Naive thymus-derived CD8-positive, alpha-beta T cell (primary cell): Measurements from ENCODE around the gene SNRPA. TPM values are rescaled to one million over a fixed set of nuclear protein-coding genes. Genes with fewer than 3 reads are reported as not detected.
A peak's percentile ranks its signal among the peaks of the same experiment; 100 is the strongest.
"Not testable (repeated sequence)": the region's sequence is repeated elsewhere in the genome, so short reads cannot be mapped to it uniquely, and the experiment has no call there.

Experiments used
- ATAC-seq, 2 donors: fragments of 150-1000 bp; cut with Tn5 transposase in 1 of 2; sonication (Bioruptor Pico), chemical (Tn5 transposase) in 1 of 2; 1 replicate in 1 of 2; 2 replicates in 1 of 2; pipeline ENCODE4 v1.10.0; 2021; ENCODE audit warnings: mild to moderate bottlenecking in 2 of 2, moderate library complexity in 2 of 2
- POLR2A ChIA-PET: fragments of 350-600 bp; sonication (Branson Sonifier 250); formaldehyde crosslinking; loops from one replicate; lab custom pipeline; 2021; ENCODE audit warnings: antibody characterized with exemption; lab: Charles Lee
- DNase-seq, 10 donors: peaks; one replicate each; pipeline versions ENCODE4 v3.0.0 to v3.0.0-alpha.2; 2020 to 2022
- H3K27ac Mint-ChIP-seq, 10 donors: one replicate each; pipeline ENCODE4 v1.8.0; 2020 to 2022; ENCODE audit warnings: mild to moderate bottlenecking in 10 of 10, mixed read lengths in 10 of 10, moderate library complexity in 4 of 10, inconsistent platforms in 1 of 10
- H3K27me3 Mint-ChIP-seq, 5 donors: one replicate each; pipeline ENCODE4 v1.8.0; 2021 to 2022; ENCODE audit warnings: mixed read lengths in 5 of 5
- H3K36me3 Mint-ChIP-seq, 3 donors: one replicate each; pipeline ENCODE4 v1.8.0; 2020 to 2022; ENCODE audit warnings: mixed read lengths in 3 of 3, mild to moderate bottlenecking in 2 of 3, inconsistent platforms in 1 of 3
- H3K4me1 Mint-ChIP-seq, 4 donors: one replicate each; pipeline ENCODE4 v1.8.0; 2021 to 2022; ENCODE audit warnings: mixed read lengths in 4 of 4
- H3K4me3 Mint-ChIP-seq, 10 donors: one replicate each; pipeline ENCODE4 v1.8.0; 2020 to 2022; ENCODE audit warnings: mild to moderate bottlenecking in 10 of 10, mixed read lengths in 10 of 10, moderate library complexity in 6 of 10, inconsistent platforms in 1 of 10
- H3K9me3 Mint-ChIP-seq, 9 donors: one replicate each; pipeline ENCODE4 v1.8.0; 2020 to 2022; ENCODE audit warnings: mixed read lengths in 9 of 9, mild to moderate bottlenecking in 3 of 9, inconsistent platforms in 1 of 9, moderate library complexity in 1 of 9
- polyA plus RNA-seq, 3 donors: library from polyadenylated mRNA; unstranded; fragments of 300-500 nt; fragmentation: Illumina TruSeq; gene quantifications; one replicate each; pipeline ENCODE4 v1.2.3, GENCODE V29; 2021
- total RNA-seq, 8 experiments: library from RNA in 2 of 8; stranded (reverse) in 2 of 8; gene quantifications; one replicate each; pipeline ENCODE4 v1.2.3 and lab custom pipeline; 2021 to 2026

Gene SNRPA
- total and polyA plus RNA-seq, 5 experiments from 2014 or later, result 45.9 to 68.2 (median 62.3) TPM

- Mint-ChIP-seq H3K4me1 (peaks cover 54 to 96% (median 88%) of the 10 kb centered on the region in 4 donors), H3K36me3 (peaks cover 0 to 37% (median 12%) of the 10 kb centered on the region in 3 donors), H3K27me3 (no peaks in the 10 kb centered on the region), H3K9me3 (no peaks in the 10 kb centered on the region), H3K27ac (peak overlapping the region; percentile 98 to 100 (median 100)), H3K4me3 (peak overlapping the region; percentile 81 to 98 (median 94))
- POLR2A ChIA-PET, result interaction anchor here (0.6 to 17.6 kb wide), 11 partner anchors 14 to 1379 kb away, joined by 3 to 301 read pairs (median 5); partner anchors contain the start of genes ACTMAP, COQ8B, ITPKC and MIA
- DNase-seq, result peak in 2 of 10 donors; percentile 33 to 38
- ATAC-seq, result no peak
Measured at GRCh38 chr19:40805258-40805868, 54.4 kb downstream of the SNRPA start.

DNA sequence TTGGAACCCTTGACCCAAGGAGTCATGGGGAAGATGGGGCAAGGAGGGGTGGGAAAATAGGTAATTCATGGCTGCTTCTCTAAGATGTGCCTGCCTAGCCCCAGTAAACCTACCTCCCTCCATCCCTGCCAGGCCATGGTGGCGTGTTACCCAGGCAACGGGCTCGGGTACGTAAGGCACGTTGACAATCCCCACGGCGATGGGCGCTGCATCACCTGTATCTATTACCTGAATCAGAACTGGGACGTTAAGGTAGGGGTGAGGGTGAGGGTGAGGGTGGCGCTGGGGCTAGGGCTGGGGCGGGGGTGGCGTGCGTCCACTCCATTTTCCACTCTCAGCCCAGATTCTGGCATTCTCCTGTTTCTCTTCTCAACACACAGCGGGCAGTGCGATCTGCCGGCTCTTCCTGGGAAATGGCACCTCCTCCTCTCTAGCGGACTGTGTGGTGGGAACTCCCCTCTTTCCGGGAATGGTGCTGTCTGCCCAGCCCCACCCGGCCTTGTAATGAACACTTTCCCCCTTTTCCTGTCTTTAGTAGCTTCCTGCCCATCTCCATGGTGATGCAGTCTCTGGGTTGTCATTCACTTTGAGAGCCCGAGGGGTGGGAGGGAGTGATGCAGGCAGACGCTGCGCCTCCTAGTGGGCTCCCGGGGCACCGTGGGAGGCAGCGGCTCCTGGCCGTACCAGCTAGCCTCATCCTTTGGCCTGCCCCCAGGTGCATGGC is 55.6 kb downstream of the SNRPA start:
- DNase-seq (peak; percentile 71 to 92 (median 80)), ATAC-seq (peak; percentile 37 to 55)
- Mint-ChIP-seq H3K4me1 (peaks cover 55 to 92% (median 88%) of the 10 kb centered on the region in 4 donors), H3K9me3 (no peaks in the 10 kb centered on the region), H3K36me3 (peaks cover 0 to 27% (median 12%) of the 10 kb centered on the region in 3 donors), H3K27ac (peak overlapping the region; percentile 98 to 100 (median 100)), H3K27me3 (no peaks in the 10 kb centered on the region), H3K4me3 (peak overlapping the region; percentile 79 to 98 (median 90))
- POLR2A ChIA-PET, result interaction anchor here (0.5 to 17.6 kb wide), 20 partner anchors 8 to 502 kb away, joined by 3 to 301 read pairs (median 4); partner anchors contain the start of genes ACTMAP, COQ8B, EGLN2 and ITPKC

DNA sequence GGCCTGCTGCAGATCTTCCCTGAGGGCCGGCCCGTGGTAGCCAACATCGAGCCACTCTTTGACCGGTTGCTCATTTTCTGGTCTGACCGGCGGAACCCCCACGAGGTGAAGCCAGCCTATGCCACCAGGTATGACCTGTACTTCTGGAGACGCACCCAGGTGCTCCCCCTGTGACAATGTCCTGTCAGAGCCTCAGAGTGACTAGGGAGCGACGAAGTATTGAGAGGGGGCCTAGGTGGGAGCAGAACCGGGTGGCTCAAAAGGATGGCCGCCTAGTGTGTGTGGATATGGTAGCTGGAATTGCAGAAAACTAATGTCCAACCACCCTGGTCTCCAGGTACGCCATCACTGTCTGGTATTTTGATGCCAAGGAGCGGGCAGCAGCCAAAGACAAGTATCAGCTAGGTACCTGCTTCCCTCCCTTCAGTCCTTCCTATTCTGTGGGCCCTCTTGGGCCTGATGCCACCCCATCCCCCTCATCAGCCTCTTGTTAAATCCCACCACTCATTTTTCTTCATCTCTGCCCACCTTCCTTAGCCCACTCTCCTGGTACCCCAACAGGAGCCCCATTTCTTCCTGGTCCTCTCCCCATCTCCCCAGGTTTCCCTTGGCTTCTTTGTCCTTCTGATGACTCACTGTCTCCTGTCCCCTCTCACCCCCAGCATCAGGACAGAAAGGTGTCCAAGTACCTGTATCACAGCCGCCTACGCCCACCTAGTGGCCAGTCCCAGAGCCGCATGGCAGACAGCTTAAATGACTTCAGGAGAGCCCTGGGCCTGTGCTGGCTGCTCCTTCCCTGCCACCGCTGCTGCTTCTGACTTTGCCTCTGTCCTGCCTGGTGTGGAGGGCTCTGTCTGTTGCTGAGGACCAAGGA is 56.4 kb downstream of the SNRPA start:
- DNase-seq, result peak in 1 of 10 donors; percentile 63
- H3K4me3 Mint-ChIP-seq, result peak overlapping the region; percentile 79 to 98 (median 90)
- ATAC-seq, result no peak
- POLR2A ChIA-PET, result interaction anchor here (0.5 to 17.6 kb wide), 17 partner anchors 9 to 501 kb away, joined by 3 to 301 read pairs (median 4); partner anchors contain the start of genes ACTMAP, COQ8B, EGLN2 and ITPKC
- H3K36me3 Mint-ChIP-seq, result peaks cover 0 to 20% (median 12%) of the 10 kb centered on the region in 3 donors
- no peaks in the 10 kb centered on the region for H3K27me3 Mint-ChIP-seq
- peak overlapping the region; percentile 98 to 100 (median 100) for H3K27ac Mint-ChIP-seq
- no peaks in the 10 kb centered on the region for H3K9me3 Mint-ChIP-seq
- H3K4me1 Mint-ChIP-seq, result peaks cover 54 to 90% (median 87%) of the 10 kb centered on the region in 4 donors

GRCh38 chr19:40808021-40808325 is 57.0 kb downstream of the SNRPA start:
- POLR2A ChIA-PET, result interaction anchor here (1.2 to 17.6 kb wide), 7 partner anchors 10 to 501 kb away, joined by 4 to 301 read pairs (median 18); partner anchors contain the start of genes ACTMAP, EGLN2, MIA and RAB4B
- peaks cover 0 to 19% (median 10%) of the 10 kb centered on the region in 3 donors for H3K36me3 Mint-ChIP-seq

GRCh38 chr19:40808497-40808896 is 57.5 kb downstream of the SNRPA start:
- Mint-ChIP-seq H3K4me3 (peak overlapping the region in 7 of 10 donors; percentile 15 to 98 (median 29)), H3K27ac (peak overlapping the region; percentile 58 to 100 (median 98)), H3K27me3 (no peaks in the 10 kb centered on the region), H3K4me1 (peaks cover 51 to 85% (median 83%) of the 10 kb centered on the region in 4 donors), H3K9me3 (no peaks in the 10 kb centered on the region), H3K36me3 (peaks cover 0 to 19% (median 10%) of the 10 kb centered on the region in 3 donors)
- DNase-seq, result peak in 1 of 10 donors; percentile 62
- no peak for ATAC-seq
- POLR2A ChIA-PET, result interaction anchor here (1.2 to 17.6 kb wide), 5 partner anchors 10 to 145 kb away, joined by 4 to 301 read pairs (median 47); partner anchors contain the start of genes ACTMAP, EGLN2, MIA and RAB4B

More at GRCh38 chr19:40808021-40808325, 57.0 kb downstream of the SNRPA start:
- peak in 1 of 10 donors; percentile 60 for DNase-seq
- Mint-ChIP-seq H3K27me3 (no peaks in the 10 kb centered on the region), H3K9me3 (no peaks in the 10 kb centered on the region), H3K27ac (peak overlapping the region; percentile 98 to 100 (median 100)), H3K4me1 (peaks cover 55 to 90% (median 87%) of the 10 kb centered on the region in 4 donors), H3K4me3 (peak overlapping the region in 9 of 10 donors; percentile 36 to 98 (median 90))
- ATAC-seq, result no peak

DNA sequence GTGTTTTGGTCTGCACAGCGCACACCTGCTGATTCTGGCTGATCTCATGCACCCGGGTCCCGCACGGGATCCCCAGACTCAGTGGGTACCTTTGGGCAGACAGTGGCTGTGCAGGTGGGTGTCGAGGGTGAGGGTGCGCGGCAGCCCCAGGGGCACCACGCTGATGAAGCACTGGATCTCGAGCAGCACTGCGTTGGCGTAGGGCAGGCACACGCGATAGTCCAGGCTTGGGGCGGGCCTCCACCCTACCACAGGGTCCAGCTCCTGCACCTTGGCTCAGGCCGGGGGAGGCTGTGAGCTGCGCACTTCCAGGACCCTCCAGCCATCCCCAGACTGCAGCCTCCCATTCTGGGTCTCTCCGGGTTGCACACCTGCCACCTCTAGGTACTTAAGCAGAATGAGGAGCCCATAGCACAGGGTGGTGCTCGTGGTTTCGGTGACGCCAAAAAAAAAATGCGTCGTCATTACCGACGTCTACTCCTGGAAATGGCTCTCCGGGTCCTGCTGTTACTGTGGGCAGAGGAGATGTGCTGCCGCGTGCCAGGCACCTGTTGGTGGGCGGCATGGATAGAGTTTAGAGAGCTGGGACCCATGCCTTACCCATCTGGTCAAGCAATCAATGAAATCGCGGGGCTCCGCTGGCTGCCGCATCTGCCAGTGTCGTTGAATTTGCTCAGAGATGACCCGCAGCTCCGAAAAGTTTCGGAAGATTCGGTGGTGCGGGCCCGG is 58.5 kb downstream of the SNRPA start:
- ATAC-seq, result no peak
- H3K4me3 Mint-ChIP-seq, result peak overlapping the region in 8 of 10 donors; percentile 13 to 89 (median 66)
- POLR2A ChIA-PET, result interaction anchor here (1.2 to 17.6 kb wide), 3 partner anchors 11 to 146 kb away, joined by 3 to 301 read pairs (median 47); partner anchors contain the start of genes EGLN2, MIA and RAB4B
- peaks cover 0 to 19% (median 10%) of the 10 kb centered on the region in 3 donors for H3K36me3 Mint-ChIP-seq
- H3K27ac Mint-ChIP-seq, result peak overlapping the region in 9 of 10 donors; percentile 40 to 100 (median 98)
- no peaks in the 10 kb centered on the region for H3K27me3 Mint-ChIP-seq
- peak in 1 of 10 donors; percentile 51 for DNase-seq
- H3K4me1 Mint-ChIP-seq, result peaks cover 46 to 76% (median 74%) of the 10 kb centered on the region in 4 donors
- no peaks in the 10 kb centered on the region for H3K9me3 Mint-ChIP-seq

DNA sequence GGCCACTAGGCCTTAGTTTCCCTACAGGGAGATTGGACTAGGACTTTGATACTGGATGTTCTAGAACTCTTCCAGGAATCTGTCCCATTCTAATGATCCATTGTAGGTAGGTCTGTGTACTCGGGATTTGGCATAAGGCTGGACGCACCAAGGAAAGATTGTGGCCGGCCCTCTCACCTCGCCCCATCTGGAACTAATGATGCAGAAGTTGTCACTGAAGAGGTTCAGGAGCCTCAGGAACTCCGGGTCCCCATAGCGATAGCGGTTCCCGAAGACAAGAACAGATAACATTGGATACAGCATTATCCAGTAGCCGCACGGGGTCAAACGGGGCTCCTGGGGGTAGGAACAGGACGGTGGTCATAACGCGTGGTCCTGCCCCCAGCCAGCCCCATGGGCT is 59.2 kb downstream of the SNRPA start:
- Mint-ChIP-seq H3K4me3 (peak overlapping the region; percentile 30 to 93 (median 84)), H3K27ac (peak overlapping the region; percentile 68 to 99 (median 92)), H3K36me3 (peaks cover 0 to 16% (median 10%) of the 10 kb centered on the region in 3 donors), H3K27me3 (no peaks in the 10 kb centered on the region), H3K9me3 (no peaks in the 10 kb centered on the region), H3K4me1 (peaks cover 43 to 70% (median 67%) of the 10 kb centered on the region in 4 donors)
- DNase-seq (peak in 1 of 10 donors; percentile 47), ATAC-seq (no peak)
- POLR2A ChIA-PET, result interaction anchor here (1.2 to 17.6 kb wide), 3 partner anchors 12 to 147 kb away, joined by 3 to 301 read pairs (median 47); partner anchors contain the start of genes EGLN2, MIA and RAB4B

DNA sequence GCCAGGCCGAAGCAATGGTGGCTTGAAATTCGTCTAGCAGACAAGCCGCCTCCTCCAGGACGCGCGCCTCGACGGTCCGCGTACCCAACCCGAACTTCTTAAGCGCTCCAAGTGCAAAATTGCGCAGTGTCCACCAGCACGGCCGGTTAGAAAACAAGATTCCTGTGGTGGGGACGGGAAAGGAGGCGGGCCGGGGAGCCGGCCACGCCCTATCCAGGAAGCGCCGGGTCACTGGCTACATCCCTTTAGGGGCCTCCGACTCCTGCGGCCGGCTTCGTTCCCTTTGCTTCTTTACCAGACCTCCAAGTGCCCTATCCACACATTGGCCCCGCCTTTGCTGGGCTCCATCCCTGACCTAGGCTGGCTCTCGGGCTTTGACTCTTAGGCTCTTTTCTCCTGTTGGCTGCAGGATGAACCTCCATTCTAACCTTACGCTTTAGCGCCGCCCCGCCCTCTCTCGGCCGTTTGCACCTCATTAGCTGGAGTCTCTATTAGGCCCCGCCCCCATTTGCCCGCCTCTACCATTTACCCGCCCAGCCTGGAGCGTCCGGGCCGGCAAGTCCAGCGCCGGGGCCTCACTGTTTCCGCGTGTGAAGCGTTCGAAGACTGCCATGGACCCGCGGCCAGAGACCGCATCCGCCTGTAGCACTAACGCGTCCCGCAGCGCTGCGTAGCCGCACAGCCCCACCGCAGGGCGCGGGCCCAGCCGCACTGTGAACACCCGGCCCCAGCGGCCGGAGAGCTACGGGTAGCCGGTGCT is 59.8 kb downstream of the SNRPA start:
- H3K36me3 Mint-ChIP-seq, result peaks cover 0 to 16% (median 10%) of the 10 kb centered on the region in 3 donors
- POLR2A ChIA-PET, result interaction anchor here (0.7 to 1.6 kb wide), 4 partner anchors 8 to 147 kb away, joined by 3 to 10 read pairs (median 4); partner anchors contain the start of genes ACTMAP, EGLN2 and SNRPA
- peak; percentile 43 to 62 for ATAC-seq
- not testable (repeated sequence) for H3K27me3 Mint-ChIP-seq, H3K9me3 Mint-ChIP-seq
- peak overlapping the region; percentile 86 to 97 (median 92) for H3K4me3 Mint-ChIP-seq
- peak overlapping the region; percentile 80 to 99 (median 95) for H3K27ac Mint-ChIP-seq
- peak in 5 of 10 donors; percentile 51 to 71 (median 57) for DNase-seq
- peaks cover 44 to 63% (median 60%) of the 10 kb centered on the region in 4 donors for H3K4me1 Mint-ChIP-seq

GRCh38 chr19:40811478-40812341 is 60.7 kb downstream of the SNRPA start:
- Mint-ChIP-seq H3K4me3 (peak overlapping the region; percentile 86 to 97 (median 92)), H3K27ac (peak overlapping the region; percentile 80 to 97 (median 92)), H3K4me1 (peaks cover 39 to 56% (median 52%) of the 10 kb centered on the region in 4 donors), H3K36me3 (peaks cover 0 to 14% (median 8%) of the 10 kb centered on the region in 3 donors), H3K9me3 (no peaks in the 10 kb centered on the region), H3K27me3 (no peaks in the 10 kb centered on the region)
- POLR2A ChIA-PET, result interaction anchor here (0.6 to 1.6 kb wide), 8 partner anchors 9 to 158 kb away, joined by 3 to 10 read pairs (median 4); partner anchors contain the start of genes ACTMAP, EGLN2, RAB4B and SNRPA
- DNase-seq, result peak in 5 of 10 donors; percentile 45 to 75 (median 48)
- ATAC-seq, result peak; percentile 27 to 54
